GM12864 (cell line): ENCODE measurements around the gene AMMECR1.

Source experiments
- DNase-seq: peaks from one replicate; pipeline ENCODE4 v3.0.0-alpha.2; 2011; ENCODE audit warnings: low read depth
- H3K4me3 ChIP-seq: 2 replicates; pipeline ENCODE4 v1.5.1; 2011; ENCODE audit warnings: mild to moderate bottlenecking, low read depth, low read length, control low read depth
- TF ChIP-seq, protein P1 (sequence below): IDR thresholded peaks from 2 replicates; pipeline ENCODE4 v1.5.1; 2011; ENCODE audit warnings: low read depth, mild to moderate bottlenecking, moderate library complexity, low read length, control low read depth, inconsistent platforms; ENCODE audit errors: missing control alignments

Gene AMMECR1

DNA sequence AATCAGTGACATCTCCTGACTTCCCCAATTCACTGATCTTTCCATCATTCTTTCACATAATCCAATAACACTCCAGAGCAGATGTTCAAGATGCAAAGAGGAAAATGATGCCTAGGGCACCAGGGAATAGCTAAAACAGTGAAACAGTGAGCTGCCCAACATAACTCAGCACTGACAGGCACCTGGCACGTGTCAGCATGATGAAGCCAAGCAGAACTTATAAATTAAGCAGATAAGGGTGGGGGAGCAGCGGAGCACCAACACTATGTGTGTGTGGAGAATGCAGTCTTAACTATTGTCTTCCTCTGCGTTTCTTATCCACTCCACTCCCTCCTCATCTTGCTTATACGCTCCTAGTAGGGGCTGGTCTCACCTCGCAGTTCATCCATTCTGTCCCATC lies 89.4 kb downstream of the AMMECR1 start:
- no peak overlapping the region for H3K4me3 ChIP-seq
- no peak for DNase-seq
- TF ChIP-seq, protein P1, sequence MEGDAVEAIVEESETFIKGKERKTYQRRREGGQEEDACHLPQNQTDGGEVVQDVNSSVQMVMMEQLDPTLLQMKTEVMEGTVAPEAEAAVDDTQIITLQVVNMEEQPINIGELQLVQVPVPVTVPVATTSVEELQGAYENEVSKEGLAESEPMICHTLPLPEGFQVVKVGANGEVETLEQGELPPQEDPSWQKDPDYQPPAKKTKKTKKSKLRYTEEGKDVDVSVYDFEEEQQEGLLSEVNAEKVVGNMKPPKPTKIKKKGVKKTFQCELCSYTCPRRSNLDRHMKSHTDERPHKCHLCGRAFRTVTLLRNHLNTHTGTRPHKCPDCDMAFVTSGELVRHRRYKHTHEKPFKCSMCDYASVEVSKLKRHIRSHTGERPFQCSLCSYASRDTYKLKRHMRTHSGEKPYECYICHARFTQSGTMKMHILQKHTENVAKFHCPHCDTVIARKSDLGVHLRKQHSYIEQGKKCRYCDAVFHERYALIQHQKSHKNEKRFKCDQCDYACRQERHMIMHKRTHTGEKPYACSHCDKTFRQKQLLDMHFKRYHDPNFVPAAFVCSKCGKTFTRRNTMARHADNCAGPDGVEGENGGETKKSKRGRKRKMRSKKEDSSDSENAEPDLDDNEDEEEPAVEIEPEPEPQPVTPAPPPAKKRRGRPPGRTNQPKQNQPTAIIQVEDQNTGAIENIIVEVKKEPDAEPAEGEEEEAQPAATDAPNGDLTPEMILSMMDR: no peak

DNA sequence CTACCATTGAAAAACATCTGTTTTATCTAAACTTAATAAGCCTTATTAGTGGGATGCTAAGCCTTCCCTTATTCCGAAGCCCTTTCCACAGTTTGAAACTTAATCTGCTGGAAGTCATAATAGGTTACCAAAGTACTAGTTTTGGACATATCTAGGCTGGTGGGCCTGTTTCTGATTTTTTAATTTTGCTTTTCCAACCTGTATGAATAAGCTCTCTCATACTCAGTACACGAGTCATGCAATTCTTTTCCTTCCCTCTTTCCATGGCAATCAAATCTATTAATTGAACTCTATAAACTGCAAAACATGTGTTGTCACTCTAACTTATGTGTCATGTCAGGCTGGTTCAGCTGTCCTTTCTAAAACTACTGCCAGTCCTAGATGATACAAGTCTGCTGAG lies 91.0 kb downstream of the AMMECR1 start:
- H3K4me3 ChIP-seq: no peak overlapping the region
- TF ChIP-seq, protein P1: no peak
- no peak for DNase-seq

DNA sequence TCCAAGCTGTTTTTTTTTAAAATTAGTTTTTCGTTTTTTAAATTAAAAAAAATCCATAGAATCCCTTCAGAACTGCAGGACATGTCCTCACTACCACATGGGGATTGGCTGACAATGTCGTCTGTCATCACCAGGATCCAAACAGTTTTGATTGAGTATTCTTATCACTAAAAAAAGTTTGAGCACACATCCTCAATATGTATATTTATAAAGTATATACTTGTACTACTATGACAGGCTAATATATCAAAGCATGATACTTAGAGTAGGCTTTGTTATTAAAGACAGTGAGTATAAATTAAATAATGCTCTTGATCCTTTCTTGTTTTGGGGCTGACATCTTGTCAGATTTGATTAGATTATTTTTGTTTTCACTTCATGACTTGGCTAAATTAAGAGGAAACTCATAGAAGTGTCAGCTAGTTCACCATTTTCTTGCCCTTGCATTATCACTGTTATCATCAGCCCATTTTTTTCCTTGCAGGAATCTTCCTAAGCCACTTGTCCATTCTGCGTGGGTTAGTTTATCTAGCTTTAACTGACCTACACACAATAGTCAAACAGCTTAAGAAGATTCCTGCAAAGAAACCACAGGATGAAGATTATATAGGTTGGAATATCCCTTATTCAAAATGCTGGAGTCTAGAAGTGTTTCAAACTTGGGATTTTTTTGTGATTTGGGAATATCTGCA lies 92.8 kb downstream of the AMMECR1 start:
- TF ChIP-seq, protein P1: no peak

DNA sequence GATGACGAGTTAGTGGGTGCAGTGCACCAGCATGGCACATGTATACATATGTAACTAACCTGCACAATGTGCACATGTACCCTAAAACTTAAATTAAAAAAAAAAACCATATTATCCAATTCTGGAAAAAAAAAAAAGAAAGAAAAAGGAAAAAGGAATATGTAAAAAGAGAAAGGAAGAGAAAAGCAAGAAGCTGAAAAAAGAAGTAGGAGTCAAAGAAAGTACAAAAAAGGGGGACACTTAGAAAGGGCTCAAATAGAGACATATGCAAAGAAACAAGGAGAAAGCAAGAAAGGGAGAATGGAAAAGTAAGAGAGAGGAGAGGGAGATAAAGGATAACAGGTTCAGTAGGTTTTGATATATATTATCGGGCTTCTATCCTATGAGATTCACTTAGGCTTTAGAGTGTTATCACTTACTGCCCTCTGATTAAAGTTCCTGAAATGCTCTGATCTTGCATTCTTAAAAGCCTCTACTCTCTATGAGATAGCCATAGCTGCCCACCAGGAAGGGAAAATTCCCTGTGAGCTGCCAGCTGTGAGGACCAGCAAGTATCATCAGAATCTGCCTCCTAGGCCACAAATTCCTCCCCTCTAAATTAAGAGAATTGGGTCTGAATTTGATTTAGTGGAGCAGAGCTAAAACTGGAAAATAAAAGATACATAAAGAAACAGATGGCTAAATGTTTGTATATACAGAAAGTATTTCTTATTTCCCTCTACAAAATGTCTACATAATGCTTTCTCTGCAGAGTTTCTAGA lies 95.2 kb downstream of the AMMECR1 start:
- TF ChIP-seq, protein P1: no peak
- H3K4me3 ChIP-seq: no peak overlapping the region
- DNase-seq: no peak

More for the DNA sequence above, 92.8 kb downstream of the AMMECR1 start:
- no peak overlapping the region for H3K4me3 ChIP-seq
- DNase-seq: no peak

DNA sequence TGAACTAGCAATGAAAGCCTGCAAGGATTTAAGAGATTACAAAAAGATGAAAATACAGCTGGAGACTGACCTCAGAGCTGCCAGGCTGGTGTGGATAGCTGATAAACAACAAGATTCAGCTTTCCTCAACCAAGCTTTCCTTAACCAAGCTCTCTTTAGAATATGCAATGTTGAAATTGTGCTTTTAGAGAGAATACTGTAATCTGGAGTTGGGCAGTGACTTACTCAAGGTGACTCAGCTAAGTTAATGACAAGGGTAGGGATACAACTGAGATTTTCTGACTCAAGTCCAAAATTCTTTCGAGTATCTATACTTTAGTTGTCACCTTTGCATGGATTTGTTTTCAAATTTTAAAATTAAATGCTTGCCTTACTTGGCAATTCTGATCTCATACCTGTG lies 98.0 kb downstream of the AMMECR1 start:
- no peak overlapping the region for H3K4me3 ChIP-seq
- no peak for DNase-seq

DNA sequence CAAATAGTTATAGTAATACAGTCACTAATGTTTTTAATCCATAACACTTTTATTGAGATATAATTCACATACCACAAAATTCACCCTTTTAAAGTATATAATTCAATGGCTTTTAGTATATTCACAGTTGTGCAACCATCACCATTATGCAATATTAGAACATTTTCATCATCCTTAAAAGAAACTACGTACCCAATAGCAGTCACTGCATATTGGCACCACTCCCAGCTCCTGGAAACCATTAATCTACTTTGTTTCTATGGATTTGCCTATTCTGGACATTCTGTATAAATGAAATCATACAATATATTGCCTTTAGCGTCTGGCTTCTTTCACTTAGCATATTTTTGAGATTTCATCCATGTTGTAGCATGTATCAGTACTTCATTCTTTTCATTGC lies 99.3 kb downstream of the AMMECR1 start:
- H3K4me3 ChIP-seq: no peak overlapping the region
- TF ChIP-seq, protein P1: no peak
- DNase-seq: no peak

More for the DNA sequence above, 98.0 kb downstream of the AMMECR1 start:
- TF ChIP-seq, protein P1: no peak
